Right atrium auricular region (tissue), 2 donors: ENCODE data around the gene ZBED4. TPM values are rescaled to one million over a fixed set of nuclear protein-coding genes. Genes with fewer than 3 reads are reported as not detected.

Experiments used
- DNase-seq: peaks from one replicate; pipeline ENCODE4 v3.0.0-alpha.2; 2019; ENCODE audit warnings: low spot score
- H3K27ac ChIP-seq, 2 donors: fragments of 200-600 bp; sonication (generic); 1 replicate in 1 of 2; 2 replicates in 1 of 2; pipeline ENCODE4 v1.5.1; 2016 to 2019
- H3K27me3 ChIP-seq, 2 donors: fragments of 200-600 bp; sonication (generic); one replicate each; pipeline versions ENCODE4 v1.5.1 to v1.6.0; 2017 to 2019
- H3K36me3 ChIP-seq: fragments of 200-600 bp; sonication (generic); one replicate; pipeline ENCODE4 v1.5.1; 2016
- H3K4me1 ChIP-seq, 2 donors: fragments of 200-600 bp; sonication (generic); one replicate each; pipeline versions ENCODE4 v1.5.1 to v1.6.0; 2017 to 2019
- H3K4me3 ChIP-seq, 2 donors: fragments of 200-600 bp; sonication (generic); 1 replicate in 1 of 2; 2 replicates in 1 of 2; pipeline ENCODE4 v1.5.1; 2017 to 2019; ENCODE audit warnings: mild to moderate bottlenecking in 1 of 2, moderate library complexity in 1 of 2
- H3K9me3 ChIP-seq, 2 donors: fragments of 200-600 bp; sonication (generic); one replicate each; pipeline ENCODE4 v1.5.1; 2019
- total RNA-seq, 2 donors: library from RNA; depleted of rRNA; stranded (reverse); fragments of >200 nt; gene quantifications; one replicate each; pipeline ENCODE4 v1.1.0, GENCODE V29; 2016
- TF ChIP-seq, protein P1 (sequence below), 2 donors: fragments of 200-600 bp; sonication (generic); IDR thresholded peaks; one replicate each; pipeline ENCODE4 v1.5.1; 2019; ENCODE audit warnings: antibody characterized with exemption in 2 of 2

Gene ZBED4
- total RNA-seq, 2 donors from 2014 or later: 3.7 to 6.6 TPM

GRCh38 chr22:49929994-49930575 is 76.4 kb downstream of the ZBED4 start:
- Histone ChIP-seq H3K27me3 (peaks cover 0 to 4% of the 10 kb centered on the region in 2 donors), H3K27ac (no peak overlapping the region), H3K4me3 (no peak overlapping the region), H3K9me3 (no peaks in the 10 kb centered on the region), H3K4me1 (peaks cover 0 to 61% of the 10 kb centered on the region in 2 donors), H3K36me3 (peaks cover 11% of the 10 kb centered on the region)
- no peak for DNase-seq
- TF ChIP-seq, protein P1, sequence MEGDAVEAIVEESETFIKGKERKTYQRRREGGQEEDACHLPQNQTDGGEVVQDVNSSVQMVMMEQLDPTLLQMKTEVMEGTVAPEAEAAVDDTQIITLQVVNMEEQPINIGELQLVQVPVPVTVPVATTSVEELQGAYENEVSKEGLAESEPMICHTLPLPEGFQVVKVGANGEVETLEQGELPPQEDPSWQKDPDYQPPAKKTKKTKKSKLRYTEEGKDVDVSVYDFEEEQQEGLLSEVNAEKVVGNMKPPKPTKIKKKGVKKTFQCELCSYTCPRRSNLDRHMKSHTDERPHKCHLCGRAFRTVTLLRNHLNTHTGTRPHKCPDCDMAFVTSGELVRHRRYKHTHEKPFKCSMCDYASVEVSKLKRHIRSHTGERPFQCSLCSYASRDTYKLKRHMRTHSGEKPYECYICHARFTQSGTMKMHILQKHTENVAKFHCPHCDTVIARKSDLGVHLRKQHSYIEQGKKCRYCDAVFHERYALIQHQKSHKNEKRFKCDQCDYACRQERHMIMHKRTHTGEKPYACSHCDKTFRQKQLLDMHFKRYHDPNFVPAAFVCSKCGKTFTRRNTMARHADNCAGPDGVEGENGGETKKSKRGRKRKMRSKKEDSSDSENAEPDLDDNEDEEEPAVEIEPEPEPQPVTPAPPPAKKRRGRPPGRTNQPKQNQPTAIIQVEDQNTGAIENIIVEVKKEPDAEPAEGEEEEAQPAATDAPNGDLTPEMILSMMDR (IDR thresholded peaks at IDR 0.05): no peak

- TF ChIP-seq, protein P1 (IDR thresholded peaks at IDR 0.05): peak; percentile 54 to 81
- peak overlapping the region; percentile 38 to 96 for H3K27ac ChIP-seq
- peaks cover 0 to 4% of the 10 kb centered on the region in 2 donors for H3K27me3 ChIP-seq
- H3K9me3 ChIP-seq: no peaks in the 10 kb centered on the region
- H3K36me3 ChIP-seq: peaks cover 6% of the 10 kb centered on the region
- peaks cover 0 to 63% of the 10 kb centered on the region in 2 donors for H3K4me1 ChIP-seq
- peak; percentile 89 for DNase-seq
- no peak overlapping the region for H3K4me3 ChIP-seq
Measured at GRCh38 chr22:49930596-49931412, 77.2 kb downstream of the ZBED4 start.

- H3K4me3 ChIP-seq: peak overlapping the region in 1 of 2 donors; percentile 12
- DNase-seq: peak; percentile 88
- TF ChIP-seq, protein P1 (IDR thresholded peaks at IDR 0.05): no peak
- H3K36me3 ChIP-seq: no peaks in the 10 kb centered on the region
- peak overlapping the region; percentile 96 to 99 for H3K27ac ChIP-seq
- peaks cover 0 to 4% of the 10 kb centered on the region in 2 donors for H3K27me3 ChIP-seq
- H3K4me1 ChIP-seq: peaks cover 0 to 90% of the 10 kb centered on the region in 2 donors
- H3K9me3 ChIP-seq: no peaks in the 10 kb centered on the region
Measured at GRCh38 chr22:49933236-49934159, 79.9 kb downstream of the ZBED4 start.

DNA sequence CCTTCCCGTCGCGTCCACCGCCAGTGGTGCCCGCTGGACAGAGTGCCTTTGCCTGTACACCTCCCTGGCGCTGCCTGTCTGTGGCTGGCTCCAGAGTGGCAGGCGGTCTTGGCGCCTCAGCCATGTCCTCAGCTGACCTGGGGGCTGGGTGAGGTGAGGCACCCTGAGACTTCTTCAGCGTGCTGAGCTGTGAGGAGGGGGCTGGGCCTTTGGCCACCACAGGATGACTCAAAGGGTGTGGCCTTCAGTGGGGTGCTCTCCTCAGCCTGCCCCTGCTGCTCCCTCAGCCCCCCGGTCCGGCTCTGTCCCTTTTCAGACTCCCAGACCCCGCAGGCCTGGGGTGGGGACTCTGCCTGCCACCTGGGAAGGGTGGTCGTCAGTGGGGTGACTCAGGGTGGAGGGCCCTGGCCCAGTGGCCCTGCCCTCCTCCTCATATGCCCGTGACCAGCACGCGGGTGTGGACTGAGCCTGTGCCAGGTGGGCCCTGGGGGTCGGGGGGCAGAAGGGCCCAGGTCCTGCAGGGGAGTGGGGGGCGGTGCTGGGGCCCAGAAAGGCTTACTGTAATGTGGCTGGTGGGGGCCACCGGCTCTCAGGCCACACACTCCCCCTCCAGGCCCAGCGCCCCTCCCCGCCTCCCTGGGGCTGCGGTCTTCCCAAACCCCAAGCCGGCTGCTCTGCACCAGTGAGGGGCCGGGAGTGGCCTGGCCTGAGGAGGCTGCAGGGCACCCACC is 80.7 kb downstream of the ZBED4 start:
- Histone ChIP-seq H3K4me1 (peaks cover 0 to 91% of the 10 kb centered on the region in 2 donors), H3K27ac (peak overlapping the region; percentile 96 to 99), H3K27me3 (no peaks in the 10 kb centered on the region), H3K36me3 (no peaks in the 10 kb centered on the region), H3K4me3 (peak overlapping the region; percentile 34 to 54), H3K9me3 (no peaks in the 10 kb centered on the region)
- TF ChIP-seq, protein P1 (IDR thresholded peaks at IDR 0.05): no peak
- no peak for DNase-seq
